ENCODE results near the gene GAS2L3.
A peak's percentile ranks its signal among the peaks of the same experiment; 100 is the strongest.
"Not testable (repeated sequence)": the region's sequence is repeated elsewhere in the genome, so short reads cannot be mapped to it uniquely, and the experiment has no call there.

Gene GAS2L3

DNA sequence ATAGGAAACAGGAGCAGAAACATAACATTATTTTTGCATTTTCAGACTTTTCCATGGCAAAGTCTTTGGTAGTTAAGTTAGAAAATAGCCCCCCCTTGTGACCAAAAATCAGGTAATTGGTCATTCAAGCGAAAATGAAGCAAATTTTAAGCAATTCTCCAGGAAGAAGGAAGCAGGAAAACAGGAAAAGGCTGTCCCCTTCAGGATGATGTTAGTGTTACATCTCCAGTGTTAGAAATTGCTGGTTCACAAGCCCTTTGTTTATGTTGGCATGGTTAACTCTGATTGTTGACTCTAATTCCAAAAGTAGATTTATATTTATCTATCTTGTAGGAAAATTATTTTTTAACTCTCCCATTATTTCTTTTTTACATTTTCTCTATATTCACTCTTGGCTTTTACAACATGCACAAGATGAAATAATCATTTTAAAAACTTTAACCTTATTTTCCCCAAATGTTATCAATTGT lies 18.8 kb upstream of the GAS2L3 start:
- H3K36me3 ChIP-seq (ENCODE audit: insufficient read depth, low read length), result no peaks in the 10 kb centered on the region
- no peaks in the 10 kb centered on the region for H3K9me3 ChIP-seq (ENCODE audit: insufficient read depth, low read length, severe bottlenecking)
- H4K20me1 ChIP-seq (ENCODE audit: insufficient read depth, low read length), result no peaks in the 10 kb centered on the region
- TF ChIP-seq, protein P1, sequence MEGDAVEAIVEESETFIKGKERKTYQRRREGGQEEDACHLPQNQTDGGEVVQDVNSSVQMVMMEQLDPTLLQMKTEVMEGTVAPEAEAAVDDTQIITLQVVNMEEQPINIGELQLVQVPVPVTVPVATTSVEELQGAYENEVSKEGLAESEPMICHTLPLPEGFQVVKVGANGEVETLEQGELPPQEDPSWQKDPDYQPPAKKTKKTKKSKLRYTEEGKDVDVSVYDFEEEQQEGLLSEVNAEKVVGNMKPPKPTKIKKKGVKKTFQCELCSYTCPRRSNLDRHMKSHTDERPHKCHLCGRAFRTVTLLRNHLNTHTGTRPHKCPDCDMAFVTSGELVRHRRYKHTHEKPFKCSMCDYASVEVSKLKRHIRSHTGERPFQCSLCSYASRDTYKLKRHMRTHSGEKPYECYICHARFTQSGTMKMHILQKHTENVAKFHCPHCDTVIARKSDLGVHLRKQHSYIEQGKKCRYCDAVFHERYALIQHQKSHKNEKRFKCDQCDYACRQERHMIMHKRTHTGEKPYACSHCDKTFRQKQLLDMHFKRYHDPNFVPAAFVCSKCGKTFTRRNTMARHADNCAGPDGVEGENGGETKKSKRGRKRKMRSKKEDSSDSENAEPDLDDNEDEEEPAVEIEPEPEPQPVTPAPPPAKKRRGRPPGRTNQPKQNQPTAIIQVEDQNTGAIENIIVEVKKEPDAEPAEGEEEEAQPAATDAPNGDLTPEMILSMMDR (IDR thresholded peaks at IDR 0.05; ENCODE audit: borderline replicate concordance, extremely low read depth, low read length, poor library complexity, severe bottlenecking), result peak; percentile 70
- TF ChIP-seq EZH2 (IDR thresholded peaks at IDR 0.05; ENCODE audit: borderline replicate concordance, low read depth, low read length, severe bottlenecking), result no peak
- H2AFZ ChIP-seq (ENCODE audit: low read depth, low read length), result no peak overlapping the region
- no peak overlapping the region for H3K4me2 ChIP-seq (ENCODE audit: insufficient read depth, low read length)
- no peak overlapping the region for H3K27ac ChIP-seq (ENCODE audit: low read length)
- no peak overlapping the region for H3K9ac ChIP-seq (ENCODE audit: low read depth, low read length)
- H3K27me3 ChIP-seq (ENCODE audit: insufficient read depth, low read length, poor library complexity), result no peaks in the 10 kb centered on the region
- no peaks in the 10 kb centered on the region for H3K79me2 ChIP-seq (ENCODE audit: insufficient read depth, low read length)
- peak; percentile 35; the same call in 2 of the 3 replicates for ATAC-seq (ENCODE audit: insufficient read depth, low read depth)
- no peak overlapping the region for H3K4me3 ChIP-seq (ENCODE audit: low read depth in 1 of 2, low read length in 2 of 2)
- H3K4me1 ChIP-seq (ENCODE audit: insufficient read depth, low read length), result no peaks in the 10 kb centered on the region
- peak; percentile 8 for DNase-seq

DNA sequence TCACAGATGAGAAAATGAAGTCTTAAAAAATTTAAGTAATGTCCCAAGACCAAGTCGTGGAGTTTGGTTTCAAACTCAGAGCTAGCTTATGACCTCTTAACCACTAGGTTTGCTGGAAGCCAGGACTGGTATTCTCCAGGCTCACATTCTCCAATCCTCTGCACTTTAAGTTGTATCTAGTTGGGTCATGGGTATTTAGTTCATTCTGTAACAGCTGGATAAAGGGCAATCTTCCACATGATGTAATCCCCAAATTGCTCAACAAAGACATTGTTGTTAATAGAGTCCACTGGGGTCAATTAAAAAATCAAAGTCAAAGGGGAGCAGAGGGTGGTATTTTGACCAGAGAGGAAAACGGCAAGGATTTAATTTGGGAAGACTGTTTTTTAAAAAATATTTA lies 17.8 kb upstream of the GAS2L3 start:
- Histone ChIP-seq H3K9me3 (ENCODE audit: insufficient read depth, low read length, severe bottlenecking) (no peaks in the 10 kb centered on the region), H3K9ac (ENCODE audit: low read depth, low read length) (no peak overlapping the region), H3K79me2 (ENCODE audit: insufficient read depth, low read length) (no peaks in the 10 kb centered on the region), H3K4me3 (ENCODE audit: low read depth in 1 of 2, low read length in 2 of 2) (no peak overlapping the region), H3K27me3 (ENCODE audit: insufficient read depth, low read length, poor library complexity) (no peaks in the 10 kb centered on the region), H4K20me1 (ENCODE audit: insufficient read depth, low read length) (no peaks in the 10 kb centered on the region), H3K4me1 (ENCODE audit: insufficient read depth, low read length) (no peaks in the 10 kb centered on the region), H2AFZ (ENCODE audit: low read depth, low read length) (no peak overlapping the region), H3K27ac (ENCODE audit: low read length) (no peak overlapping the region), H3K4me2 (ENCODE audit: insufficient read depth, low read length) (no peak overlapping the region), H3K36me3 (ENCODE audit: insufficient read depth, low read length) (no peaks in the 10 kb centered on the region)
- no peak for ATAC-seq (ENCODE audit: insufficient read depth, low read depth)
- DNase-seq, result no peak
- no peak for TF ChIP-seq EZH2 (IDR thresholded peaks at IDR 0.05; ENCODE audit: borderline replicate concordance, low read depth, low read length, severe bottlenecking)
- TF ChIP-seq, protein P1 (IDR thresholded peaks at IDR 0.05; ENCODE audit: borderline replicate concordance, extremely low read depth, low read length, poor library complexity, severe bottlenecking), result no peak

DNA sequence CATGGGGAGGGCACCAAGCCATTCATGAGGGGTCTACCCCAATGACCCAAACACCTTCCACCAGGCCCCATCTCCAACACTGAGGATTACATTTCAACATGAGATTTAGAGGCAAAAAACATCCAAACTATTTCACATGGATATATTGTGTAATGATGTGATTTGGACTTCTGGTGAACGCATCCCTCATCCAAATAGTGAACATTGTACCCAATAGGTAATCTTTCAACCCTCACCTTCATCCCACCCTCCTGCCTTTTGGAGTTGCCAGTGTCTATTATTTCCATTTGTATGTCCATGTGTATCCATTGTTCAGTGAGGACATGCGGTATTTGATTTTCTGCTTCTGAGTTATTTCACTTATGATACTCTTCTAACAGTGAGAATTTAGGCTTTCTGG lies 16.1 kb upstream of the GAS2L3 start:
- Histone ChIP-seq H3K4me2 (ENCODE audit: insufficient read depth, low read length) (no peak overlapping the region), H3K27ac (ENCODE audit: low read length) (no peak overlapping the region), H3K9ac (ENCODE audit: low read depth, low read length) (no peak overlapping the region), H3K9me3 (ENCODE audit: insufficient read depth, low read length, severe bottlenecking) (no peaks in the 10 kb centered on the region), H3K79me2 (ENCODE audit: insufficient read depth, low read length) (no peaks in the 10 kb centered on the region), H4K20me1 (ENCODE audit: insufficient read depth, low read length) (no peaks in the 10 kb centered on the region), H2AFZ (ENCODE audit: low read depth, low read length) (no peak overlapping the region), H3K4me3 (ENCODE audit: low read depth in 1 of 2, low read length in 2 of 2) (no peak overlapping the region), H3K36me3 (ENCODE audit: insufficient read depth, low read length) (no peaks in the 10 kb centered on the region), H3K27me3 (ENCODE audit: insufficient read depth, low read length, poor library complexity) (no peaks in the 10 kb centered on the region), H3K4me1 (ENCODE audit: insufficient read depth, low read length) (no peaks in the 10 kb centered on the region)
- no peak for ATAC-seq (ENCODE audit: insufficient read depth, low read depth)
- DNase-seq, result no peak
- TF ChIP-seq EZH2 (IDR thresholded peaks at IDR 0.05; ENCODE audit: borderline replicate concordance, low read depth, low read length, severe bottlenecking), result no peak
- TF ChIP-seq, protein P1 (IDR thresholded peaks at IDR 0.05; ENCODE audit: borderline replicate concordance, extremely low read depth, low read length, poor library complexity, severe bottlenecking), result no peak

DNA sequence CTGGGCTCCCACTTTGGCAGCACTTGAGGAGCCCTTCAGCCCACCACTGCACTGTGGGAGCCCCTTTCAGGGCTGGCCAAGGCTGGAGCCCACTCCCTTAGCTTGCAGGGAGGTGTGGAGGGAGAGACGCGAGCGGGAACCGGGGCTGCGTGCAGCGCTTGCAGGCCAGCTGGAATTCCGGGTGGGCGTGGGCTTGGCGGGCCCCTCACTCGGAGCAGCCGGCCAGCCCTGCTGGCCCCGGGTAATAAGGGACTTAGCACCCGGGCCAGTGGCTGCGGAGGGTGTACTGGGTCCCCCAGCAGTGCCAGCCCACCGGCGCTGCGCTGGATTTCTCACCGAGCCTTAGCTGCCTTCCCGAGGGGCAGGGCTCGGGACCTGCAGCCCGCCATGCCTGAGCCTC lies 14.2 kb upstream of the GAS2L3 start:
- not testable (repeated sequence) for H3K4me3 ChIP-seq (ENCODE audit: low read depth in 1 of 2, low read length in 2 of 2); H3K9ac ChIP-seq (ENCODE audit: low read depth, low read length); H3K27me3 ChIP-seq (ENCODE audit: insufficient read depth, low read length, poor library complexity); DNase-seq; H3K36me3 ChIP-seq (ENCODE audit: insufficient read depth, low read length); H3K27ac ChIP-seq (ENCODE audit: low read length); H3K4me1 ChIP-seq (ENCODE audit: insufficient read depth, low read length); H2AFZ ChIP-seq (ENCODE audit: low read depth, low read length); H3K79me2 ChIP-seq (ENCODE audit: insufficient read depth, low read length); H3K9me3 ChIP-seq (ENCODE audit: insufficient read depth, low read length, severe bottlenecking); H3K4me2 ChIP-seq (ENCODE audit: insufficient read depth, low read length); H4K20me1 ChIP-seq (ENCODE audit: insufficient read depth, low read length); ATAC-seq (ENCODE audit: insufficient read depth, low read depth)

Data from DND-41 (cell line).